HG02798 (cell line): Measurements from ENCODE around the gene ADORA1.

Experiments
- ATAC-seq: cut with Tn5 transposase; IDR thresholded peaks from one replicate; pipeline ENCODE4 v1.9.1; 2021; ENCODE audit warnings: mild to moderate bottlenecking; ENCODE audit not compliant: unreplicated experiment, poor library complexity

ADORA1 gene

DNA sequence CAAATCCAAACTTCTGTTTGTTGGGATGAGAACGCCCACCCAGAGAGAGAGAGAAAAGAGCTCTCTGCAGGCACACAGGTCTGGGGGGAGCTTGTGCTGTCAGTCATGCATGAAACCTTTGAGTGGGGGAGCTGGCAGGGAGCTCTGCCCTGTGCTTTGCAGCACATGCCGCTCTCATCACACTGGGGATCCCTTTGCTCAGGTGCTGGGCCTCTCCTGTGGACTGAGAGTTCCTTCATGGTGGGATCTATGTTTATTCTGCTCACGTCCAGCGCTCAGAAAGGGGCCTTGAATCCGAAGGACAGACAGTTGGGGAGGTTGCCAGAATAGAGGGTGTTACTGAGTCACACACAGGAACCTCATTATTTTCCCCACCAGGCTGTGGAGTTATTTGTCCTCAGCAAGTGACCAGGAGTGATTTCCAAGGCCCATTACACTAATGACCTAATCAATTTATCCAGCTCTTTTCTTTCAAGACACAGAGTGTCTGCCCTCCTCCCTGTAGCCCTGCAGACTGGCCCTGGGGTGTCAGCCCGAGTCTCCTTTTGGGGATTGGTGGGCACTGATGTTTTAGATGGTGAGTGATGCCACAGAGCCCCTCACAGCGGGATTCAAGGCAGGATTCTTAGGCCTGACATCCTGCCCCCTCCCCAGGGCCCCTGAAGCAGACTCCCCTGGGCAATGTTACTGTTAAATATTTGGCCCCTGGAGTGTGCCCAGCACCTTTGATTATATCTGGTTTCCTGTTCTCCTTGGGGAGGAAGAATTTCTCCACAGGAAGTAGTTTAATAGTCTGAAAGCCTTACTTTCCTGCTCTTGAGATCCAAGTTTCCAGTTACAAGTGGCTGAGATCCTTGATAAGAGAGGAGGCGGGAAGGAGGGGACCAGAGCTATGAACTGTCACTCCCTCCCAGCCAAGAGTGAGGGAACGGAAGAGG is 25.8 kb downstream of the ADORA1 start:
- no peak for ATAC-seq

DNA sequence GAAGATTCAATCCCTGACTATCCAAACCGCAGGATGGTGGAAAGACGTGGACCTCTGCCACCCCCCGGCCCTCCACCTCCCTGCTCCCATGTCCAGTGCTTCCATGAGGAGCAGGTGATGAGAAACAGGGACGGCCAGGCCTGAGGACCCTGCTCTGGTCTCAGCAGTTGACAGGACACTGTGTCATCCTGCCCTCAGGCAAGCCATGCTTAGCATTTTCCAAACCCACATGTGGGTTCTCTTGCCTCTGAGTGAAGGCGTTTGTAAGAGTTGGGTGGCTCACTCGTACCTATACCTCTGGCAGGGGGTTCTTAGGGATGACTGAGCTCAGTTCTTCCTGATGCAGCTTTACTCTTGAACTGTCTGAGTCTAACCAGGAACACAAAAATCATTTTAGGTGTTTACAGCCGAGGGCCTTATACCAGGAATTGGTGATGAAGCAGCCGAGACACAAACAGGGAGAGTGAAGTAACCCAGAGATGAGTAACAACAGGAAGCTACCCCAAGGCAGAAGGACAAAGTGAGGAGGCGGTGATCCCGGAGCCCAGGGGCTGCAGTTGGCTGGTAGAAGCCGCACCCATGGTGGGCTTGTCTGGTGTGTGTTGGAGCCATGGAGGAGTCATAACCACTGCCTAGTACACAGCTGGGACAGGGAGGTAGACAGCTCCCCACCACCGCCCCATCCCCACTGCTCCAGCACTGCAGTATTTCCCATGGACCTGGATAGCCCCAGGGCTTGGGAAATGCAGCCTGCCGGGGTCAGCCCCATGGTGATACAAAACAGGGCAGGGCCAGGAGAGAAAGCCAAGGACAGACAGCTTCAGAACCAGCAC is 26.7 kb downstream of the ADORA1 start:
- no peak for ATAC-seq

DNA sequence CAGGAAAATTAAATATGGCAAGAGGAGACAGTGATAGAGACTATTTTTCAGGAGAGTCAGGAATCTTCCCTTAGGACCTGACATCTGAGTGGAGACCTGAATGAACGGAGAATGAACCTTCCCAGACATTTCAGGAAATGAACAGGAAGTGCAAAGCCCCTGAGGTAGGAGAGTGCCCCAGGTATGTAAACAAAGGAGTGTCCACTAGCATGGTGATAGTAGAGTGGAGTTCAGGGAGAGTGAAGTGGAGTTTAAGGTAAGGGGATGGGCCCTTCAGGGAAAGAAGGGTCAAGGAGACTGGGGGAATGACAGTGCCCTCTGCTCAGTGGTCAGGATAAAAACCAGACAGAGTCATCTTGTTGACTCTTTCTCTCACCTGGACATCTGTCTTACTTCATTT is 28.8 kb downstream of the ADORA1 start:
- no peak for ATAC-seq

DNA sequence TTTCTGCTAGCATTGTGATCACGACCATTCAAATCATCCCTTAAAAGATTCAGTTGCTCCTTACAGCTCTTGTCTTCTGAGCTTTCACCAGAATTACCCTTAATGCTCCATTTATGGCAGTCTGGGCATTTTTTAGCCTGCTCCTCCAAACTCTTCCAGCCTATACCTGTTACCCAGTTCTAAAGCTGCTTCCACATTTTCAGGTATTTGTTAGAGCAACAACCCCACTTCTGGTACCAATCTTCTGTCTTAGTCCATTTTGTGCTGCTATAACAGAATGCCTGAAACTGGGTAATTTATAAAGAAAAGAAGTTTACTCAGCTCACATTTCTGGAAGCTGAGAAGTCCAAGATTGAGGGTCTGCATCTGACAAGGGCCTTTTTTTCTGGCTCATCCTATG is 30.9 kb downstream of the ADORA1 start:
- no peak for ATAC-seq

DNA sequence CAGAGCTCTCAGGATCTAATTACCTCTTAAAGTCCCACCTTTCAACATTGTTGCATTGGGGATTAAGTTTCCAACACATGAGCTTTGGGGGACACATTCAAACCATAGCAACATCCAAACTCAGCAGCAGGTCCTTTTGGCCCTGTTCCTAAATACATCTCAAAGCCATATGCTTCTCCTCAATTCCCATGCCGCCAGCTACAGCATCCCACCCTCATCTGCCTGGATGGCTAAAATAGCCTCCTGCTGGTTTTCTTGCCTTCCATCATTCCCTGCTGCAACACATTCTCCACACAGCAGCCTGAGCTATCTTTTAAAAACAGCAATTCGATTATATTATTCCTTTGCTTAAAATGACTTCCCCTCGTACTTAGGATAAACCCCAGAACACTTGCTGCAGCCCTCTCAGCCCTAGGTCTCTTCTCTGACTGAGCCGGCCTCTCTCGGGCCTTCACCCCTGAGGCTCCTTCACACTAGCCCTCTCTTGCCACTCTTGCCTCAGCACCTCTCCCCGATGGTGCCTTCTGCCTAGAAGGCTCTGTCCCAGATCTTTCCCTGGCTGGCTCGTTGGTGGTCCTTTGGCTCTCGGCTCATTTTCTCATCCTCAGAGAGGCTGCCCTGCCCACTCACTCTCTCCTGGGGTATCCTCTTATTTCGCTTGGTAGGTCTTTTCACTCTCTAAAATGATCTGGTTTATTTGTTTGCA is 31.6 kb downstream of the ADORA1 start:
- no peak for ATAC-seq

DNA sequence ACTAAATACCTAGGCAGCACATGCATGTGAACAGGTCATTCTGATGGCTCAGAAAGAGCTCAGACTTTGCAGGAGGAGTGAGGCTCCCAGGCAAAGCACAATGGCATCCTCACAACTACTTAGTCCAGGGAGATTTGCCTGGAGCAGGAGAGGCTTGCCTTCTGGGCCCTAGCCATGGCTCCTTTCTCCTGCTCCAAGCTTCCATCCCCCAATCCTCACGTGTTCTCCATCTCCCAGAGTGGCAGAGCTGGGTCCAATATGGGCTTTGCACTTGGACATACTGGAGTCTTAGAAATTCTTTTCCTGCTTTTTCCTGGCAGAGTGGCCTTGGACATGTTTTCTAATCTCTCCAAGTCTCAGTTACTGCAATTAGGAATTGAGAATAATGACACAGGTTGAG is 32.3 kb downstream of the ADORA1 start:
- no peak for ATAC-seq

DNA sequence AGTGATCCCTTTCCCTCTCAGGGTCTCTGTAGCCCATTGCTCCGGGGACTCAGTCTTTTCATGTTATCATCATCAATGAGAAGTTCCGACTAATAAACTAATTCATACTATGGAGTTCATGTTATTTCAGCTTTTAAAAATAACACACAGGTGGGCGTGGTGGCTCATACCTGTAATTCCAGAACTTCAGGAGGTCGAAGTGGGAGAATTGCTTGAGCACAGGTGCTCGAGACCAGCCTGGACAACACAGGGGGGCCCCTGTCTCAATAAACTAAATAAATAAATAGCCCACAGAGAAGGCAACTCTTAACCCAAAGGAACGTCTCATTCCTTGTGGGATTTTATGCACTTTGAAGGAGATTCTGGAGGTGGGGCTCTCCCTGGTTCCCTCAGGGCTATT is 33.6 kb downstream of the ADORA1 start:
- ATAC-seq = no peak

DNA sequence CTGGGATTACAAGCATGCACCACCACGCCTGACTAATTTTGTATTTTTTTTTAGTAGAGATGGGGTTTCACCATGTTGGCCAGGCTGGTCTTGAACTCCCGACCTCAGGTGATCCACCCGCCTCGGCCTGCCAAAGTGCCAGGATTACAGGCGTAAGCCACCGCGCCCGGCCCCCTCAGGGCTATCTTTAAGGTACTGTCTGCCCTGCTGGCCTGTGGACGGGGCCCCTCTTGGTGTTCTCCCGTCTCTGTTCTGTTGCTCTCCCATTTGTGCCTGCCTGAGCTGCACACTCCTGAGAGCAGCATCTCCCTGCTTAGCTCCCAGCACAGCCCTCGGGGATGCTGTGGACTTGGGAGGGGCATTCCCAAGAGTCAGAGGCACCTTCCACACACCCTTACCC is 34.2 kb downstream of the ADORA1 start:
- no peak for ATAC-seq

DNA sequence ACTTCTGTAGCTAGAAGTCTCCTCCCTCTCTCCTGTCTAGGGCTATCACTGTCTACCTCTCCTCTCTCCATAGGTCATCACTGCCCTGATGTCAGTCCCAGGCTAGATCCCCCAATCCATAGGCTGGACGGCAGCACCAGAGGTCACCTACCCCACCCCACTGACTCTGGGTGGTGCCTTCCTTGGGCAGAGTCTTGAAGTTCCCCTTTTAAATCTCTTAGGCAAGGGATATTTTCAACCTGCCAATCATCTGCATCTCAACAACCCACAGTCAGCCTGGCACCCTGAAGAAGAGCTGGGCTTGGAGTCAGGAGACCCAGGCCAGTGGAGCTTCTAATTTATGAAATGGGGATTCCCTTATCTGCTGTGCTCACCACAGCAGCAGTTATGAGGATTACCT is 34.9 kb downstream of the ADORA1 start:
- no peak for ATAC-seq

DNA sequence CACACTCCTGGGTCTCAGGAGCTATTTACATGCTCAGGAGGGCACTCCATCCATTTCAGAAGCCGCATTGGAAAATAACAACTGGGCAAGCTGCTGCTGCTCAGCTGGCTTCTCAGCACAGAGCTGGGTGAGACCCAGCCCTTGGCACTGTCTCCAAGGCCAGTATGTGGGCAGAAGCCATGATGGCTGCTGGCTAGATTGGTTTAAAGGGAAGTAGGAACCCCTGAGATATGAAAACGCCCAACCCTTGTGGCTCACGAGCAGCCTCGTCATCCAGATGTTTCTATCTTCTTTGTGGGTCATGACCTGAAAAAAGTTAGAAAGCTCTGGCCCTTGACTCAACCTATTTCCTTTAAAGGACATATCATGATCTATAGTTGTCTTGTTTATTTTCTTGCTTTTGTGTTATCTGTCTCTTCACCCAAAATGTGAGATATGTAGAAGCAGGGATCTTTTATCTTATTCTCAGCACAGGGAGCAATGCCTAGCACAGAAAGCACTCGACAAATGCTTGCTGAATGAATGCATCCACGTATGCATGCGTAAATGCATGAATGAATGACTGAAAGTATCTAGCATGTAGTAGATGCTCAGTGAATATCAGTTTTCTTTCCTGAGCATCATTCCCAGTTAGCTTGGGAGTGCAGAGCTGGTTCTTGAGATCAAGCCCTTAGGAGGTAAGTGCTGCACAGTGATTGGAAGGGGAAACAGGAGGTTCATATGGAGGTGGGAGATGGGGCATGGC is 36.5 kb downstream of the ADORA1 start:
- no peak for ATAC-seq

DNA sequence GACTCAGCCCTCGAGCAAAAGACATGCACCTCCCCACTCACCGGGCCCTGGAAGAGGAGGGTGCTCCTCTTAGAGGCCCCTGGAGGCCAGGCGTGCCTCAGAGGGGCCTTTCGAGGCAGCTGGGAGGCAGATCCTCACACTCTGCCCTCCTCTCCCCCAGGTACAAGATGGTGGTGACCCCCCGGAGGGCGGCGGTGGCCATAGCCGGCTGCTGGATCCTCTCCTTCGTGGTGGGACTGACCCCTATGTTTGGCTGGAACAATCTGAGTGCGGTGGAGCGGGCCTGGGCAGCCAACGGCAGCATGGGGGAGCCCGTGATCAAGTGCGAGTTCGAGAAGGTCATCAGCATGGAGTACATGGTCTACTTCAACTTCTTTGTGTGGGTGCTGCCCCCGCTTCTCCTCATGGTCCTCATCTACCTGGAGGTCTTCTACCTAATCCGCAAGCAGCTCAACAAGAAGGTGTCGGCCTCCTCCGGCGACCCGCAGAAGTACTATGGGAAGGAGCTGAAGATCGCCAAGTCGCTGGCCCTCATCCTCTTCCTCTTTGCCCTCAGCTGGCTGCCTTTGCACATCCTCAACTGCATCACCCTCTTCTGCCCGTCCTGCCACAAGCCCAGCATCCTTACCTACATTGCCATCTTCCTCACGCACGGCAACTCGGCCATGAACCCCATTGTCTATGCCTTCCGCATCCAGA is 37.7 kb downstream of the ADORA1 start:
- ATAC-seq = no peak

DNA sequence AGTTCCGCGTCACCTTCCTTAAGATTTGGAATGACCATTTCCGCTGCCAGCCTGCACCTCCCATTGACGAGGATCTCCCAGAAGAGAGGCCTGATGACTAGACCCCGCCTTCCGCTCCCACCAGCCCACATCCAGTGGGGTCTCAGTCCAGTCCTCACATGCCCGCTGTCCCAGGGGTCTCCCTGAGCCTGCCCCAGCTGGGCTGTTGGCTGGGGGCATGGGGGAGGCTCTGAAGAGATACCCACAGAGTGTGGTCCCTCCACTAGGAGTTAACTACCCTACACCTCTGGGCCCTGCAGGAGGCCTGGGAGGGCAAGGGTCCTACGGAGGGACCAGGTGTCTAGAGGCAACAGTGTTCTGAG is 38.3 kb downstream of the ADORA1 start:
- ATAC-seq = no peak

DNA sequence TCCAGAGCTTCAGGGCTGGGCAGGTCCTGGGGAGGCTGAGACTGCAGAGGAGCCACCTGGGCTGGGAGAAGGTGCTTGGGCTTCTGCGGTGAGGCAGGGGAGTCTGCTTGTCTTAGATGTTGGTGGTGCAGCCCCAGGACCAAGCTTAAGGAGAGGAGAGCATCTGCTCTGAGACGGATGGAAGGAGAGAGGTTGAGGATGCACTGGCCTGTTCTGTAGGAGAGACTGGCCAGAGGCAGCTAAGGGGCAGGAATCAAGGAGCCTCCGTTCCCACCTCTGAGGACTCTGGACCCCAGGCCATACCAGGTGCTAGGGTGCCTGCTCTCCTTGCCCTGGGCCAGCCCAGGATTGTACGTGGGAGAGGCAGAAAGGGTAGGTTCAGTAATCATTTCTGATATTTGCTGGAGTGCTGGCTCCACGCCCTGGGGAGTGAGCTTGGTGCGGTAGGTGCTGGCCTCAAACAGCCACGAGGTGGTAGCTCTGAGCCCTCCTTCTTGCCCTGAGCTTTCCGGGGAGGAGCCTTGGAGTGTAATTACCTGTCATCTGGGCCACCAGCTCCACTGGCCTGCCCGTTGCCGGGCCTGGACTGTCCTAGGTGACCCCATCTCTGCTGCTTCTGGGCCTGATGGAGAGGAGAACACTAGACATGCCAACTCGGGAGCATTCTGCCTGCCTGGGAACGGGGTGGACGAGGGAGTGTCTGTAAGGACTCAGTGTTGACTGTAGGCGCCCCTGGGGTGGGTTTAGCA is 38.8 kb downstream of the ADORA1 start:
- no peak for ATAC-seq

DNA sequence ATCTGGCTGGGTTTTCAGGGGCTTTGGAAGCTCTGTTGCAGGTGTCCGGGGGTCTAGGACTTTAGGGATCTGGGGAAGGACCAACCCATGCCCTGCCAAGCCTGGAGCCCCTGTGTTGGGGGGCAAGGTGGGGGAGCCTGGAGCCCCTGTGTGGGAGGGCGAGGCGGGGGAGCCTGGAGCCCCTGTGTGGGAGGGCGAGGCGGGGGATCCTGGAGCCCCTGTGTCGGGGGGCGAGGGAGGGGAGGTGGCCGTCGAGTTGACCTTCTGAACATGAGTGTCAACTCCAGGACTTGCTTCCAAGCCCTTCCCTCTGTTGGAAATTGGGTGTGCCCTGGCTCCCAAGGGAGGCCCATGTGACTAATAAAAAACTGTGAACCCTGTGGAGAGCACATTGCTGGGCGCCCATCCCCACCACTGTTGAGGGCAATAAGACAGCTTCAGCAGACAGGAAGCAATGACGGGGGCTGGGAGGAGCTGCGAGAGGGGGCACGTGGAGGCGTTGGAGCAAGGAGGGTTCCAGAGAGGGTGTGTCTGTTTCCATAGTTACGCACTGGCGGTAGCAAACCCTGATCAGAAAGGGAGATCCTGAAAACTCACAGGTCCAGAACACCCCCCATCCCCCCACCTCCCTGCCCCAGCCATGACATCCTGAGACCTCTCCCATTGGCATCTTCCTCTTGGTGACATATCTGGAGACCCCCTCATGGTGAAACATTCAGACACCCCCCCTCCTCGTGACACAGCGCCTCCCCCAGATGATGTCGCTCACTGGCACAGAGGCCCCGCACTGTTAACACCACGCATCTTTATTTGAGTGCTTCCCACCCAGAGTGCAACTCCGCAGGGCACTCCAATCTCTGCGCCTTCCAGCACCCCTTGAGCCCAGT is 39.7 kb downstream of the ADORA1 start:
- ATAC-seq = no peak

DNA sequence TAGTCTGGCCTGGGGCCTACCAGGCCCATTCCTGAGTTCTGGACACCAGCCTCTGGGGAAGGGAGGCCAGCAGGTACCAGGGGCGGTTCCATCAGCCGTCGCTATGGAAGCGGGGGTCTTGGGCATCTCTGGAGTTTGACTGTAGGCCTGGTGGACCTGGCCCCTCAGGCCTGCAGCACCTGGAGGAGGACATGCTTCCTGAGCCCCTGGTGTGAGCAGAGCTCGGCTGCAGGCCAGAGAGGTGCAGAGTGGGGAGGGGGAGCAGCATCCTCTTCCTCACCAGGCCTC is 40.3 kb downstream of the ADORA1 start:
- ATAC-seq = no peak

DNA sequence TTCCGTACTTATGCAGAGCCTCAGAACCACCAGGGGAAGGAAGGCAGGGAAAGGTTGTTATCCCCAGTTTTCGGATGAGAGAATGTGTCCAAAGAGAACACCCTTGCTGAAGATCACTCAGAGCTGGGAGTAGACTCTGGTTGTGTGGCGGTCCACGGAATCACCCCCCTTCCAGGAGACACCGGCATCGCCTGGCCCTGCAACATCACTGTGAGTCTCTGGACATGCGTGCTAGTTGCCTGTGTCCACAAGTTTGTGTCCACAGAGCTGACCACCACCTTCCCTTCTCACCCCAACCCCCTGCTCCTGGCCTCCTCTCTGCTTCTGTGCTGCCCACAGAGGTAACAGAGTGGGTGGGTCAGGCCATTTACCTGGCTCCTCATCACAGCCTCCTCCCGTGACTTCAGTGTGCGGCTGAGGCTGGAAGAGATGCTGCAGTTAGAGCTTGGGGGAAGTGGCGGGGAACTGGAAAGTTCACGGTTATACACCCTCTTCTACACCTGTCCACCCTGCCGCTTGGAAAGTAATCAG is 40.8 kb downstream of the ADORA1 start:
- no peak for ATAC-seq

DNA sequence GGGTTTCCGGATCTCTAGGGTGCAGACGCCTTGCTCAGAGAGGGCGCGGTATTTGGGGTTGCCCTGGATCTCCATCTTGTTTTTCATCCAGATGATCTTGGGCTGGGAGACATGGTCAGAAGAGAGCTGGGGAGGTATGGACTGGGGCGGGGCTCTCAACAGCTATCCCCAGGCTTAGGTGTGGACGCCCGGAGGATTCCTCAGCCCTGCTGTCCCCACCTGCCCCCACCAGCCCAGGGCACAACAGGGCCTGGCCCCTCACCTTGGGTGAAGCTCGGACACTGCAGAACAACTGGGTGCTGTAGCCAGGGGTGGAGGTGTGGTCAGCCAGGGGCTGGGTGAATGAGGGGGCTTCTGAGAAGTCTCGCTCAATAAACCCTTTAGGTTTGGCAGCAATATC is 41.5 kb downstream of the ADORA1 start:
- no peak for ATAC-seq
